Breast epithelium (tissue), 3 donors: ENCODE results near the gene SPEN.
"Not testable (repeated sequence)": the region's sequence is repeated elsewhere in the genome, so short reads cannot be mapped to it uniquely, and the experiment has no call there.

Source experiments
- POLR2A ChIP-seq: fragments of 450-650 bp; IDR thresholded peaks from one replicate; pipeline ENCODE4 v1.6.1; 2016; ENCODE audit warnings: antibody characterized with exemption, mild to moderate bottlenecking, moderate library complexity
- POLR2AphosphoS5 ChIP-seq, 3 donors: sonication (generic); formaldehyde crosslinking; IDR thresholded peaks; one replicate each; pipeline ENCODE4 v1.6.1; 2017; ENCODE audit warnings: antibody characterized with exemption in 3 of 3
- TF ChIP-seq, protein P1 (sequence below), 3 donors: fragments of 450-650 bp; IDR thresholded peaks; one replicate each; pipeline ENCODE4 v1.5.1; 2016 to 2017; ENCODE audit warnings: antibody characterized with exemption in 3 of 3, mild to moderate bottlenecking in 3 of 3, moderate library complexity in 3 of 3

DNA sequence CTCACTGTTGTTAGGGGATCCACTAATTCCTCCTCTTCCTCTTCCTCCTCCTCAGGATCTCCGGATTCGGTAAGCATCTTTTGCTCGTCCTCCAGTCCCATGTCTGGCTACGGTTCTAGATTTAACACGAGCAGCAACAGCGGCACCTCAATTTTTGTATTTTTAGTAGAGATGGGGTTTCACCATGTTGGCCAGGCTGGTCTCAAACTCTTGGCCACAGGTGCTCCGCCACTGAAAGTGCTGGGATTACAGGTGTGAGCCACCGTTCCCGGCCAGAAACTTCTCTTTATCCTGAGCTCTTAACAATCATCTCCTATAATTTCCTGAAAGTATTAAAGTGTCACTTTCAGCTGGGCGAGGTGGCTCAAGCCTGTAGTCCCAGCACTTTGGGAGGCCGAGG is 40.0 kb upstream of the SPEN start, which contains the start of gene UQCRHL:
- TF ChIP-seq, protein P1, sequence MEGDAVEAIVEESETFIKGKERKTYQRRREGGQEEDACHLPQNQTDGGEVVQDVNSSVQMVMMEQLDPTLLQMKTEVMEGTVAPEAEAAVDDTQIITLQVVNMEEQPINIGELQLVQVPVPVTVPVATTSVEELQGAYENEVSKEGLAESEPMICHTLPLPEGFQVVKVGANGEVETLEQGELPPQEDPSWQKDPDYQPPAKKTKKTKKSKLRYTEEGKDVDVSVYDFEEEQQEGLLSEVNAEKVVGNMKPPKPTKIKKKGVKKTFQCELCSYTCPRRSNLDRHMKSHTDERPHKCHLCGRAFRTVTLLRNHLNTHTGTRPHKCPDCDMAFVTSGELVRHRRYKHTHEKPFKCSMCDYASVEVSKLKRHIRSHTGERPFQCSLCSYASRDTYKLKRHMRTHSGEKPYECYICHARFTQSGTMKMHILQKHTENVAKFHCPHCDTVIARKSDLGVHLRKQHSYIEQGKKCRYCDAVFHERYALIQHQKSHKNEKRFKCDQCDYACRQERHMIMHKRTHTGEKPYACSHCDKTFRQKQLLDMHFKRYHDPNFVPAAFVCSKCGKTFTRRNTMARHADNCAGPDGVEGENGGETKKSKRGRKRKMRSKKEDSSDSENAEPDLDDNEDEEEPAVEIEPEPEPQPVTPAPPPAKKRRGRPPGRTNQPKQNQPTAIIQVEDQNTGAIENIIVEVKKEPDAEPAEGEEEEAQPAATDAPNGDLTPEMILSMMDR (IDR thresholded peaks at IDR 0.05): not testable (repeated sequence)
- TF ChIP-seq POLR2AphosphoS5 (IDR thresholded peaks at IDR 0.05); POLR2A: not testable (repeated sequence)
